AG04450 (cell line): ENCODE data around the gene STK32C. TPM values are rescaled to one million over a fixed set of nuclear protein-coding genes. Genes with fewer than 3 reads are reported as not detected.

ENCODE experiments used
- CTCF ChIA-PET: fragments of 300-600, 350-600 bp; formaldehyde crosslinking; extraction: SDS; loops from one replicate; lab custom pipeline; 2022; ENCODE audit warnings: antibody characterized with exemption, inconsistent platforms; lab: Charles Lee
- POLR2A ChIA-PET: fragments of 350-600 bp; formaldehyde crosslinking; extraction: SDS; loops from one replicate; lab custom pipeline; 2021; ENCODE audit warnings: antibody characterized with exemption, inconsistent platforms; lab: Yijun Ruan, JAX
- DNase-seq: peaks from one replicate; pipeline ENCODE4 v3.0.0-alpha.2; 2011; ENCODE audit warnings: low read depth, low spot score
- H3K27ac ChIP-seq: one replicate; pipeline ENCODE4 v1.5.1; 2012; ENCODE audit warnings: low read depth, low read length, control low read depth
- H3K27me3 ChIP-seq: one replicate; pipeline ENCODE4 v1.6.0; 2012; ENCODE audit warnings: low read length; ENCODE audit not compliant: control insufficient read depth, insufficient read depth
- H3K4me3 ChIP-seq: 2 replicates; pipeline ENCODE4 v1.5.1; 2011; ENCODE audit warnings: mild to moderate bottlenecking, low read depth, low read length, control low read depth
- H3K9me3 ChIP-seq: 2 replicates; pipeline ENCODE4 v1.5.1; 2012; ENCODE audit warnings: low read length; ENCODE audit not compliant: control insufficient read depth, insufficient read depth
- CTCF ChIP-seq: IDR thresholded peaks from 2 replicates; pipeline ENCODE4 v1.5.1; 2011; ENCODE audit warnings: low read depth, low read length, control low read depth, inconsistent platforms
- polyA plus RNA-seq: library from polyadenylated mRNA; depleted of rRNA; stranded (reverse); fragments of >200 nt; gene quantifications from 2 replicates; pipeline ENCODE4 v1.2.3, GENCODE V29; 2011

The STK32C gene
- polyA plus RNA-seq, 1 experiment: 5.3 TPM

GRCh38 chr10:132293813-132294520 is 13.8 kb downstream of the STK32C start:
- no peak for TF ChIP-seq CTCF
- H3K27me3 ChIP-seq: peaks cover 21% of the 10 kb centered on the region
- H3K9me3 ChIP-seq: peaks cover 6% of the 10 kb centered on the region; the same call in 1 of the 2 replicates
- CTCF ChIA-PET: no interaction called here
- no peak overlapping the region for H3K4me3 ChIP-seq
- POLR2A ChIA-PET: no interaction called here
- H3K27ac ChIP-seq: no peak overlapping the region
- no peak for DNase-seq

- Histone ChIP-seq H3K27ac (no peak overlapping the region), H3K4me3 (no peak overlapping the region), H3K27me3 (peaks cover 16% of the 10 kb centered on the region), H3K9me3 (peaks cover 6% of the 10 kb centered on the region; the same call in 1 of the 2 replicates)
- ChIA-PET POLR2A (interaction anchor here (0.6 kb wide), 1 partner anchor 93 kb away, joined by 3 read pairs; no protein-coding TSS in a partner anchor), CTCF (no interaction called here)
- TF ChIP-seq CTCF: no peak
- DNase-seq: no peak
Observed at GRCh38 chr10:132293201-132293812, 14.4 kb downstream of the STK32C start.

GRCh38 chr10:132292287-132293200 is 15.2 kb downstream of the STK32C start:
- TF ChIP-seq CTCF: no peak
- POLR2A ChIA-PET: interaction anchor here (0.6 kb wide), 1 partner anchor 93 kb away, joined by 3 read pairs; no protein-coding TSS in a partner anchor
- DNase-seq: no peak
- no peak overlapping the region for H3K4me3 ChIP-seq
- peaks cover 6% of the 10 kb centered on the region; the same call in 1 of the 2 replicates for H3K9me3 ChIP-seq
- CTCF ChIA-PET: no interaction called here
- H3K27me3 ChIP-seq: peaks cover 12% of the 10 kb centered on the region
- no peak overlapping the region for H3K27ac ChIP-seq

GRCh38 chr10:132291826-132292225 is 15.9 kb downstream of the STK32C start:
- no peak overlapping the region for H3K27ac ChIP-seq
- no peak for TF ChIP-seq CTCF
- H3K27me3 ChIP-seq: peaks cover 12% of the 10 kb centered on the region
- H3K9me3 ChIP-seq: peaks cover 6% of the 10 kb centered on the region; the same call in 1 of the 2 replicates
- CTCF ChIA-PET: no interaction called here
- no peak overlapping the region for H3K4me3 ChIP-seq
- POLR2A ChIA-PET: no interaction called here
- DNase-seq: no peak
